Activated naive CD4-positive, alpha-beta T cell treated with anti-CD3 and anti-CD28 coated beads, Interleukin-2, amount 50 U/mL, for 24 hours (primary cell): ENCODE measurements around the gene SLC5A10.
"Not testable (repeated sequence)": the region's sequence is repeated elsewhere in the genome, so short reads cannot be mapped to it uniquely, and the experiment has no call there.

Experiments
- H3K27ac Mint-ChIP-seq: one replicate; pipeline ENCODE4 v1.8.0; 2021; ENCODE audit warnings: mild to moderate bottlenecking, mixed read lengths
- H3K27me3 Mint-ChIP-seq: one replicate; pipeline ENCODE4 v1.8.0; 2021; ENCODE audit warnings: mixed read lengths
- H3K36me3 Mint-ChIP-seq: one replicate; pipeline ENCODE4 v1.8.0; 2021; ENCODE audit warnings: mixed read lengths
- H3K4me1 Mint-ChIP-seq: one replicate; pipeline ENCODE4 v1.8.0; 2021; ENCODE audit warnings: mixed read lengths
- H3K4me3 Mint-ChIP-seq: one replicate; pipeline ENCODE4 v1.8.0; 2021; ENCODE audit warnings: mild to moderate bottlenecking, mixed read lengths
- H3K9me3 Mint-ChIP-seq: one replicate; pipeline ENCODE4 v1.8.0; 2021; ENCODE audit warnings: mixed read lengths

Gene SLC5A10

DNA sequence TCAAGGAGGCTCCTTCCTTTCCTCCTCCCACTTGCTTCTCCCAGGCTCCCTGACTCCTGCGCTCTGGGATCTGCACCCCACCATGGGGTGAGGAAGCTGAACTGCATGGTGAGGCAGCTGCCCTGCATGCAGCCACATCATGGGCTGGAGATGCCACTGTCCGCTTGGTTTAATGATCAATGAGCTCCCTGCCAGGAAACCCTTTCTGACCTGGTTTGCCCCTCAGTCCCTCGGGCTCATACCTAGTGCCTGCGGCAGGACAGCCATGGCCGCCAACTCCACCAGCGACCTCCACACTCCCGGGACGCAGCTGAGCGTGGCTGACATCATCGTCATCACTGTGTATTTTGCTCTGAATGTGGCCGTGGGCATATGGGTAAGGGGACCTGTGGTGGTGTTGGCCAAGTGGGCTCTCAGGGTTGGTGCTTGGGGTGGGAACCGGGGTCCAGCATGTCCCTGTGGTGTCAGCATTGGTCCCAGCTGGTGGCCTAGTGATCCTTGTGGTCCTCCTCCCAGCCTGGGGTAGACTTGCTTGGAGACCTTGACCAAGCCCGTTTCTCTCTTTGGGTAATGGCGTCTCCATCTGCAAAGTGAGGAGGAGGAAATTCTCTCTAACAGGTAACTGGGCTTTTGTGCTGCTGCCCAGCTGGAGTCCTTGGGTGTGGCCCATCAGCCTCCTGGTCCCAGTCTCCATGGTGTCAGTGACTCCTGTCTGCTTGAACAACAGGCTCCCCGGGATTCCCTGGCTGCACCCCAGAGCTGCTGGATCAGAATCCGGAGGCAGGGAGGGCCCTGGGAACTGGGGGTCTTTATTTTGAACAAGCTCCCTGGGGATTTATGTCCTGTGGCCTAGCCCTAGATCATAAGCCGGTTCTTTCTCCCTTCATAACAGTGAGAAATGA lies at the start of gene SLC5A10:
TSS of gene SLC5A10 (plus strand) at position 225 of the 902 bp plus-strand sequence. CDS start at position 266, 41 bp downstream.
- H3K9me3 Mint-ChIP-seq: no peaks in the 10 kb centered on the region
- H3K36me3 Mint-ChIP-seq: no peaks in the 10 kb centered on the region
- no peak within 1 kb of the TSS for H3K27ac Mint-ChIP-seq
- H3K4me3 Mint-ChIP-seq: no peak within 1 kb of the TSS
- H3K4me1 Mint-ChIP-seq: peaks cover 48% of the 10 kb centered on the region
- H3K27me3 Mint-ChIP-seq: no peaks in the 10 kb centered on the region

DNA sequence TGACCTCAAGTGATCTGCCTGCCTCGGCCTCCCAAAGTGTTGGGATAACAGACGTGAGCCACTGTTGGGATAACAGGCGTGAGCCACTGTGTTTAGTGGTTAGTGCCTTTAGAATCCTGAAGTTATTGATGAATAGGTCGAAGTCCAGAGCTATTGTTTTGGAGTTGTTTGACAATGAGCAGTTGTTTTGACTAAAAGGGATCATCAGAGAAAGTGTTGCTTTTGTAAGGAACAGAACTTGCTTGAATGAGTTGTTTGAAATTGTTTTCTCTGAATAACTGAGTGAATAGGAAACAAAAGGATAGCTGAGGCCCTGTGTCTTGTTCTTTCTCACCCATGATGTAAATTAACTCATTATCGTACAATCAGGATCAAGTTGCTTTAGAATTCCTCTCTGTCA lies 47.5 kb upstream of the SLC5A10 start:
- no peaks in the 10 kb centered on the region for H3K27me3 Mint-ChIP-seq
- H3K36me3 Mint-ChIP-seq: peaks cover 23% of the 10 kb centered on the region
- no peak overlapping the region for H3K4me3 Mint-ChIP-seq
- H3K4me1 Mint-ChIP-seq: peaks cover 50% of the 10 kb centered on the region
- no peaks in the 10 kb centered on the region for H3K9me3 Mint-ChIP-seq
- H3K27ac Mint-ChIP-seq: no peak overlapping the region

DNA sequence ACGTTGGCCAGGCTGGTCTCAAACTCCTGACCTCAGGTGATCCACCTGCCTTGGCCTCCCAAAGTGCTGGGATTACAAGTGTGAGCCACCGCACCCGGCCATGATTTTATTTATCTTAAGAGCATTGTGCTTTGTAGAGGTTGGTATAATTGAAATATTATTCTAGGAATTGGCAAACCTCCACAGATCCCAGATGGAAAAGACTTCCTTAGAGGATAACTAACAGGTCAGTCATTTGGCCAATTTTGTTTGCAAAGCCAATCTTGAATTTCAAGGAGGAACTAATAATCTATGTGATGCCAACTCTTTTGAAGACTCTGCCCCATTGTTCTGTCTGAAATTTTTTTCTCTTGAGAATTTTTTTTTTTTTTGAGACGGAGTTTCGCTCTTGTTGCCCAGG lies 46.7 kb upstream of the SLC5A10 start:
- peaks cover 23% of the 10 kb centered on the region for H3K36me3 Mint-ChIP-seq
- H3K4me1 Mint-ChIP-seq: peaks cover 47% of the 10 kb centered on the region
- H3K4me3 Mint-ChIP-seq: no peak overlapping the region
- H3K27me3 Mint-ChIP-seq: no peaks in the 10 kb centered on the region
- no peak overlapping the region for H3K27ac Mint-ChIP-seq
- no peaks in the 10 kb centered on the region for H3K9me3 Mint-ChIP-seq

GRCh38 chr17:18910326-18910725 lies 41.6 kb upstream of the SLC5A10 start:
- Mint-ChIP-seq H3K27ac (no peak overlapping the region), H3K4me1 (peaks cover 17% of the 10 kb centered on the region), H3K4me3 (no peak overlapping the region), H3K27me3 (no peaks in the 10 kb centered on the region), H3K9me3 (no peaks in the 10 kb centered on the region), H3K36me3 (peaks cover 30% of the 10 kb centered on the region)

- H3K4me3 Mint-ChIP-seq: no peak overlapping the region
- no peaks in the 10 kb centered on the region for H3K9me3 Mint-ChIP-seq
- peaks cover 18% of the 10 kb centered on the region for H3K4me1 Mint-ChIP-seq
- H3K27me3 Mint-ChIP-seq: no peaks in the 10 kb centered on the region
- H3K27ac Mint-ChIP-seq: no peak overlapping the region
- H3K36me3 Mint-ChIP-seq: peaks cover 32% of the 10 kb centered on the region
Observed at GRCh38 chr17:18910881-18911280, 41.1 kb upstream of the SLC5A10 start.

DNA sequence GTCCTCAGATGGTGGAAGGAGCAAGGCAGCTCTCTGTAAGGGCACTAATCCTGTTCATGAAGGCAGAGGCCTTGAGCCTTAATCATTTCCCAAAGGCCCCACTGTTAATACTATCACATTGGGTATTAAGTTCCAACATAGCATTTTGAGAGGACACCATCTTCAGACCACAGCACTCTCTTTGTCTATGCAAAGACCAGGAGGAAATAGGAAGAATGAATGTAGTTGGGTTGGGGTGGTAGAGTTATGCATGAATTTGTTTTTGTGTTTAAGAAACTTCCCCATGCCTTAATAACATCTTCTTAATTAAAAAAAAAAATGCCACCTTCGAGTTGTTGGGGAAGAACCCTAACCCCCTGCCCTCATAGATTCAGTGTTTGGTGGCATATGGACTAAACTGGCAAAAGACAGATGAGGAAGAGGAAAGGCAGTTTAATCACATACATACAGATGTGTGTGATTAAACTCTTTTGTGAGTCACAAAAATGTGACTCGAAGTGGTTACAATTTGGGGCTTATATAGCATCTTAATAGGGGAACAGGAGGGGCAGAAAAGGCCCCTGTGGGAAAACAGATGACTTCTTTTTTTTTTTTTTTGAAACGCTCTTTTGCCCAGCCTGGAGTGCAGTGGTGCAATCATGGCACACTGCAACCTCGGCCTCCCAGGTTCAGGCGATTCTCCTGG lies 35.0 kb upstream of the SLC5A10 start:
- Mint-ChIP-seq H3K4me3 (no peak overlapping the region), H3K27ac (peak overlapping the region; percentile 72), H3K36me3 (peaks cover 27% of the 10 kb centered on the region)

DNA sequence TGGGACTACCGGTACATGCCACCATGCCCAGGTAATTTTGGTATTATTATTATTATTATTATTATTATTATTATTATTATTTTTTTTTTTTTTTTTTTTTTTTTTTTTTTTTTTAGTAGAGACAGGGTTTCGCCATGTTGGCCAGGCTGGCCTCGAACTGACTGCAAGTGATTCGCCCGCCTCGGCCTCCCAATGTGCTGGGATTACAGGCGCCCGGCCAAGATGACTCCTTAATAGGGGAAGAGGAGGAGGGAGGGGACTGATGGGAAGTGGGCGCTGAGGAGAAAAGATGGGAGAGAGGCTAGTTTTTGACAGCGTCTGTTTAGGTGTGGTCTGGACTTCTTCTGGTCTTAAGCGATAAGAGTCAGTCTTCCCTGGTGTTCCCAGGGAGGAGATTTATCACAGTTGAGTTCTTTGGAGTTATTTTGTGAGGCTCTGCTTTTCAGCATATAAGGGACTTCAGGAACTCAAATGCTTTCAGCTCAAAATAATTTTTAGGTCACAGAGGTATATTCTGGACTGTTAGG lies 34.4 kb upstream of the SLC5A10 start:
- Mint-ChIP-seq H3K4me1 (peaks cover 57% of the 10 kb centered on the region), H3K27ac (no peak overlapping the region), H3K9me3 (no peaks in the 10 kb centered on the region), H3K27me3 (no peaks in the 10 kb centered on the region), H3K36me3 (peaks cover 25% of the 10 kb centered on the region), H3K4me3 (no peak overlapping the region)

More for the DNA sequence above, 35.0 kb upstream of the SLC5A10 start:
- H3K4me1 Mint-ChIP-seq: peaks cover 54% of the 10 kb centered on the region
- H3K9me3 Mint-ChIP-seq: no peaks in the 10 kb centered on the region
- H3K27me3 Mint-ChIP-seq: no peaks in the 10 kb centered on the region

GRCh38 chr17:18919963-18920362 lies 32.0 kb upstream of the SLC5A10 start:
- Mint-ChIP-seq H3K9me3 (no peaks in the 10 kb centered on the region), H3K4me3 (no peak overlapping the region), H3K27ac (peak overlapping the region; percentile 57), H3K4me1 (peaks cover 65% of the 10 kb centered on the region), H3K27me3 (no peaks in the 10 kb centered on the region), H3K36me3 (peaks cover 19% of the 10 kb centered on the region)

GRCh38 chr17:18920911-18921441 lies 31.0 kb upstream of the SLC5A10 start:
- H3K4me3 Mint-ChIP-seq: peak overlapping the region; percentile 40
- H3K4me1 Mint-ChIP-seq: peaks cover 70% of the 10 kb centered on the region
- peaks cover 12% of the 10 kb centered on the region for H3K36me3 Mint-ChIP-seq
- no peaks in the 10 kb centered on the region for H3K27me3 Mint-ChIP-seq
- H3K27ac Mint-ChIP-seq: peak overlapping the region; percentile 71
- no peaks in the 10 kb centered on the region for H3K9me3 Mint-ChIP-seq

DNA sequence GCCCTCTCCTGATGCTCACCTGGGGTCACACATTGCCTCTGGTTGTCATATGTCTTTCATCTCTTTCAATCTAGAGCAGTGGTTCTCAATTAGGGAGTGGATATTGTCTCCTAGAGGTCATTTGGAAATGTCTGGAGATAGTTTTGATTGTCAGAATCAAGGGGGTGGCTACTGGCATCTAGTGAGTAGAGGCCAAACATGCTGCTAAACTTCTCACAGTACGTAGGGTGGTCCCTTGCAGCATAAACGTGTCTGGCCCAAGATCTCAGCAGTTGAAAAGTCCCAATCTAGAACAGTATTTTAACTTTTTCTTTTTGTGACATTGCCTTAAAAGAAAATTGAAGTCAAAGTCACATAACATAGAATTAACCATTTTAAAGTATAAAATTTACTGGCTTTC lies 30.5 kb upstream of the SLC5A10 start:
- Mint-ChIP-seq H3K9me3 (no peaks in the 10 kb centered on the region), H3K4me1 (peaks cover 73% of the 10 kb centered on the region), H3K36me3 (peaks cover 12% of the 10 kb centered on the region), H3K27ac (peak overlapping the region; percentile 71), H3K4me3 (peak overlapping the region; percentile 40), H3K27me3 (no peaks in the 10 kb centered on the region)

GRCh38 chr17:18921912-18922451 lies 30.0 kb upstream of the SLC5A10 start:
- Mint-ChIP-seq H3K27ac (peak overlapping the region; percentile 82), H3K4me3 (peak overlapping the region; percentile 45), H3K9me3 (no peaks in the 10 kb centered on the region), H3K27me3 (no peaks in the 10 kb centered on the region), H3K4me1 (peaks cover 73% of the 10 kb centered on the region), H3K36me3 (peaks cover 7% of the 10 kb centered on the region)

- peaks cover 72% of the 10 kb centered on the region for H3K4me1 Mint-ChIP-seq
- not testable (repeated sequence) for H3K4me3 Mint-ChIP-seq, H3K27me3 Mint-ChIP-seq, H3K27ac Mint-ChIP-seq, H3K9me3 Mint-ChIP-seq, H3K36me3 Mint-ChIP-seq
Observed at GRCh38 chr17:18922596-18922995, 29.4 kb upstream of the SLC5A10 start.

- Mint-ChIP-seq H3K36me3 (peaks cover 9% of the 10 kb centered on the region), H3K4me3 (peak overlapping the region; percentile 21), H3K9me3 (no peaks in the 10 kb centered on the region), H3K4me1 (peaks cover 49% of the 10 kb centered on the region), H3K27me3 (no peaks in the 10 kb centered on the region), H3K27ac (no peak overlapping the region)
Observed at GRCh38 chr17:18925187-18925586, 26.8 kb upstream of the SLC5A10 start.

DNA sequence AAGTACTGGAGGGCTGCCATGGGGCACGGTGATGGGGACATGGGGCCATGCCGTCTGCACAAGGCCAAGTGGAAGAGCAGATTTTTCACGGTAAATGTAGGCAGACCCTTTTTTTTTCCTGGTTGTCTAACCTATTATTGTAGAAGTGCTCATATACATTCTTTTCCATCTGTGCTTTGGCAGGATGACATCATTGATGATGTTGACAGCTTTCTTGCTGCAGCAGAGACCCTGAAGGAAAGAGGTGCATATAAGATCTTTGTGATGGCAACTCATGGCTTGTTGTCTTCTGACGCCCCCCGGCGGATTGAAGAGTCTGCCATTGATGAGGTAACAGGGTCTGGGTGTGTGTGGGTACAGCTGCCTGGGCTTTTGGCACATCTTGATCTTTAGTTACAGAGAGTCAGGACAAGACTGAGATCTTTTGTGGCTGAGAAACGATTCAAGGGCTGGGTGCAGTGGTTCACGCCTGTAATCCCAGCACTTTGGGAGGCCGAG lies 23.3 kb upstream of the SLC5A10 start:
- Mint-ChIP-seq H3K4me1 (peaks cover 40% of the 10 kb centered on the region), H3K4me3 (no peak overlapping the region), H3K27me3 (no peaks in the 10 kb centered on the region), H3K36me3 (peaks cover 16% of the 10 kb centered on the region), H3K27ac (no peak overlapping the region), H3K9me3 (no peaks in the 10 kb centered on the region)

- Mint-ChIP-seq H3K27ac (no peak overlapping the region), H3K9me3 (no peaks in the 10 kb centered on the region), H3K27me3 (no peaks in the 10 kb centered on the region), H3K4me3 (no peak overlapping the region), H3K4me1 (peaks cover 18% of the 10 kb centered on the region), H3K36me3 (peaks cover 16% of the 10 kb centered on the region)
Observed at GRCh38 chr17:18932360-18933055, 19.5 kb upstream of the SLC5A10 start.
